Measurements from ENCODE around the gene SLC16A3.

- TF ChIP-seq CTCF (IDR thresholded peaks at IDR 0.05) (no peak), EP300 (IDR thresholded peaks at IDR 0.05) (no peak)
Measured at GRCh38 chr17:82219083-82219482, 9.8 kb upstream of the SLC16A3 start.
